Muscle layer of duodenum (tissue), 2 donors: ENCODE results near the gene NFKBIE.

ENCODE experiments used
- H3K27ac ChIP-seq: one replicate; pipeline ENCODE4 v1.7.0; 2013; ENCODE audit warnings: mild to moderate bottlenecking, low read length
- H3K27me3 ChIP-seq: one replicate; pipeline ENCODE4 v1.7.0; 2013; ENCODE audit warnings: low read depth, mild to moderate bottlenecking, control low read depth, low read length
- H3K36me3 ChIP-seq, 2 donors: one replicate each; pipeline ENCODE4 v1.7.0; 2013; ENCODE audit warnings: low read length in 2 of 2, control low read depth in 1 of 2, mild to moderate bottlenecking in 1 of 2; ENCODE audit not compliant: insufficient read depth in 2 of 2, control insufficient read depth in 1 of 2
- H3K4me1 ChIP-seq, 2 donors: one replicate each; pipeline ENCODE4 v1.7.0; 2013; ENCODE audit warnings: low read length in 2 of 2, mild to moderate bottlenecking in 2 of 2, control low read depth in 1 of 2, moderate library complexity in 1 of 2; ENCODE audit not compliant: insufficient read depth in 2 of 2, control insufficient read depth in 1 of 2
- H3K4me3 ChIP-seq, 2 donors: one replicate each; pipeline ENCODE4 v1.7.0; 2013; ENCODE audit warnings: low read length in 2 of 2, low read depth in 1 of 2, mild to moderate bottlenecking in 1 of 2
- H3K9me3 ChIP-seq, 2 donors: one replicate each; pipeline ENCODE4 v1.7.0; 2013; ENCODE audit warnings: low read length in 2 of 2, control low read depth in 1 of 2, mild to moderate bottlenecking in 1 of 2; ENCODE audit not compliant: control insufficient read depth in 1 of 2
- donor health status: healthy.

Gene NFKBIE

DNA sequence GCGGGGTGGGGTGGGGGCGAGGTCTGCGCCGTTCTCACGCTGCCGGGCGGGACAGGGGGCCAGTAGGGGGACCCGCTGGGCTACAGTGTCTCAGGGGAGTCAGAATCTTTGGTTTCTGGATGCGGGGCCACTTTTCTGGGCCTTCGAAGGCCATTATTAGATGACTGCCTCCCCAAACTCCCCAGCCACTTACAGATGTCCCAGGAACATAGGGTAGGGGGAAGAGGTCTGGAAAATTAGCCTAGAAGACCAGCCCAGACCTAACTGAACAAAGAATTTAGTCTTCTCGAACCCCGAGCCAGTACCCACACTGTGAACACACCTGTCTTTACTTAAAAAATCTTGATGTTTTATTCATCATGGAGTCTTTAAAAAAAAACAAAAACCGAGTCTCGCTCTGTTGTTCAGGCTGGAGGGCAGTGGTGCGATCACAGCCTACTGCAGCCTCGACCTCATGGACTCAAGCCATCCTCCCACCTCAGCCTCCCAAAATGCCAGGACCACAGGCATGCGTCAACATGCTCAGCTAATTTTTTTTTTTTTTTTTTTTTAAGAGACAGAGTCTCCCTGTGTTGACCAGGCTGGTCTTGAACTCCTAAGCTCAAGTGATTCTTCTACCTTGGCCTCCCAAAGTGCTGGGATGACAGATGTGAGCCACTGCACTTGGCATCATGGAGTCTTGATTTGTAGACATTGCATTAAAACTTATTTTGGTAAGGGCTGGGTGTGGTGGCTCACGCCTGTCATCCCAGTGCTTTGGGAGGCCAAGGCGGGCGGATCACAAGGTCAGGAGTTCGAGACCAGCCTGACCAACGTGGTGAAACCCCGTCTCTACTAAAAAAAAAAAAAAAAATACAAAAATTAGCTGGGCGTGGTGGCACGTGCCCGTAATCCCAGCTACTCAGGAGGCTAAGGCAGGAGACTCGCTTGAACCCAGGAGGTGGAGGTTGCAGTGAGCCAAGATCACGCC lies 45.3 kb downstream of the NFKBIE start:
- Histone ChIP-seq H3K36me3 (no peaks in the 10 kb centered on the region), H3K27me3 (no peaks in the 10 kb centered on the region), H3K4me1 (peaks cover 36 to 68% of the 10 kb centered on the region in 2 donors), H3K4me3 (peak overlapping the region; percentile 46 to 72), H3K9me3 (no peaks in the 10 kb centered on the region), H3K27ac (no peak overlapping the region)

DNA sequence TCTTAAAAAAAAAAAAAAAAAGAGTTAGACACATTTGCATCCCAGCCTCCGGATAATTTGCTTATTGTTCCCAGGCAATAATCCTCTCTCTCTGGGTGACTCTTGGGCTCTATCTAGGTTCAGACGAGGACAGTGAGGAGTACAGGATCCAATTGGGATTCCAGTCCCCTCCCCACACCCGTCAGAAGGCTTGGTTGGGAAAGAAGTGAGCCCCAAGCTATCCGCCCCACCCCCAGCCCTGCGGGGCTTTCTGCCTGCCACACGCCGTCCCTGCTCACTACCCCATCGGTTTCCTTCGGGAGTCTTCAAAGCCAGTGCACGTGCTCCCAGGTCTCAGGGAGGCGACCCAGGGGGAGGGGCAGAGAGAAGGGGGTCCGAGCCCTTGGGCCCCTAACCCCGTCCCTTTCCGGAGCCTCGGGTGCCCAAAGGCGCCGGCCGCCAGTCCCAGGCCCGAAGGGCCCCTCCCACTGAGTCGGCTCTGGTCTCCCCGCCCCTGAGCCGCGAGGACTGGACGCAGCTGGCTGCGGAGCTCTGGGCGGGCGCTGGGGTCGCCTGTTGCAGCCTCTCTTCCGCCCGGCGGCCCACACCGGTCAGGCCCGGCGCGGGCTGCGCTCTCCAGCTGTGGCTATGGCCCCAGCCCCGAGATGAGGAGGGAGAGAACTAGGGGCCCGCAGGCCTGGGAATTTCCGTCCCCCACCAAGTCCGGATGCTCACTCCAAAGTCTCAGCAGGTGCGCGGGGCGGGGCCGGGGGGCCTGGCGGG lies 46.1 kb downstream of the NFKBIE start:
- Histone ChIP-seq H3K9me3 (no peaks in the 10 kb centered on the region), H3K27me3 (no peaks in the 10 kb centered on the region), H3K4me1 (peaks cover 31 to 60% of the 10 kb centered on the region in 2 donors), H3K36me3 (no peaks in the 10 kb centered on the region), H3K27ac (peak overlapping the region; percentile 49), H3K4me3 (peak overlapping the region; percentile 63 to 72)

GRCh38 chr6:44217332-44218143 lies 47.8 kb downstream of the NFKBIE start:
- H3K36me3 ChIP-seq = no peaks in the 10 kb centered on the region
- H3K4me1 ChIP-seq = peaks cover 26 to 50% of the 10 kb centered on the region in 2 donors
- peak overlapping the region; percentile 67 for H3K27ac ChIP-seq
- H3K9me3 ChIP-seq = no peaks in the 10 kb centered on the region
- peak overlapping the region in 1 of 2 donors; percentile 29 for H3K4me3 ChIP-seq
- no peaks in the 10 kb centered on the region for H3K27me3 ChIP-seq

DNA sequence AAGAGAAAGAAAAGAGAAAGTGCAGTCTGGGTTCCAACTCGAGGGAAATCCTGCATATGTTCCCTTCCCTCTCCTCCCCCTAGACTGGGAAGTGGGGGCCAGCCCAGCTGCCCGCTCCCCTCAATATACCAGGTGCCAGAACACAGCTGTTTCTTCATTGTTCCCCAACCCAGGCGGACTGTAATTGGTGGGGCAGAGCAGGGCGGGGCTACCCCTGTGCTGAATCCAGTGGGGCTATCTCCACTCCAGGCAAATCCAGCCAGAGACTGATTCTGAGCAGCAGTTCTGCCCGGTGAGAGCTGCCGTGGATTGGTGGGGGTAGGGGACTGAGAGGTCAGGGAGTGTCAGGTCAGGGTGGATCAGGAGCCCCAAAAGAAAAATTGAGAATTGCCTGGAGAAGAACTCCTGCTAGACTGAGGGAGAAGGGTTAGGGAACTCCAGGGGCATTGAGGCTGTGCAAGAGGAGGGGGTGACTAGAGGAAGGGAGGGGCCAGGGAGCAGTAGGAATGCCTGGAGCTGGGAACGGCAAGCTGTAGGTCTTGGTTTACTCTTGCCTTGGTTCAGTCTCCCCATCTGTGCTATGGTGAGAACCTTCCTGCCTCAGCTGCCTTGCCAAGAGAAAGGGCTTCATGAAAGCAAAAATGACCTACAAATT lies 48.5 kb downstream of the NFKBIE start, which contains the start of gene MYMX:
TSS of gene MYMX (plus strand) at position 250 of the 655 bp plus-strand sequence. CDS start 546 bp downstream, outside the sequence.
- no peaks in the 10 kb centered on the region for H3K9me3 ChIP-seq
- peaks cover 22 to 43% of the 10 kb centered on the region in 2 donors for H3K4me1 ChIP-seq

DNA sequence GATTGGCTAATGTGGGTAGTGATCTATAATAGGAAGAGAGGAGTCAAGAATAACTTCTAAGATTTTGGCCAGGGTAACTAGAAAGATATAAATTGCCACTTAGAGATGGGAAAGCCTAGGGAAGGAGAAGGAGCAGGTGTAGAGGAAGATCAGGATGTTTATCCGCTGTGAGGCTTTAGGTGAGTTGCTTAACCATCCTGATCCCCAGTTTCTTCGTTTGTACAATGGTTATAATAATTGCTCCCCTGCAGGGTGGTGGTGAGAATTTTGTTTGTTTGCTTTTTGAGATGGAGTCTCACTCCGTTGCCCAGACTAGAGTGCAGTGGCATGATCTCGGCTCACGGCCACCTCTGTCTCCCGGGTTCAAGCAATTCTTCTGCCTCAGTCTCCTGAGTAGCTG lies 51.0 kb downstream of the NFKBIE start:
- Histone ChIP-seq H3K4me3 (no peak overlapping the region), H3K4me1 (peaks cover 14 to 25% of the 10 kb centered on the region in 2 donors), H3K27ac (no peak overlapping the region), H3K9me3 (no peaks in the 10 kb centered on the region), H3K36me3 (no peaks in the 10 kb centered on the region), H3K27me3 (no peaks in the 10 kb centered on the region)

More for the DNA sequence above, 48.5 kb downstream of the NFKBIE start, which contains the start of gene MYMX:
- H3K4me3 ChIP-seq = peak within 1 kb of the TSS in 1 of 2 donors; percentile 29
- no peaks in the 10 kb centered on the region for H3K36me3 ChIP-seq
- no peaks in the 10 kb centered on the region for H3K27me3 ChIP-seq
- H3K27ac ChIP-seq = peak within 1 kb of the TSS; percentile 67

DNA sequence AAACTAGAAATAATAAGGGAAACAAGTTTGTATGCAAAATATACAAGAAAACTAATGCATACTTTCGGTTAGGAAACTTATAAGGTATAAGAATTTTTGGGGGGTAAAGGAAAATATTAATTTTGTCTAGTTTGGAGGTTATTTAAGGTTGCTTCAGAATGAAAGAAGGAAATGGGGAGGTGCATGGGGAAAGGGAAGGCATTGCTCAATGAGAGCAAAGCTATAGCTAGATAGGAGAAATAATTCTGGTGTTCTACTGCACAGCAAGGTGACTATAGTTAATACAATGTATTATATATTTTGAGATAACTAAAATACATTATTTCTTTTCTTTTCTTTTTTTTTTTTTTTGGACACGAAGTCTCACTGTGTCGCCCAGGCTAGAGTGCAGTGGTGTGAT lies 54.1 kb downstream of the NFKBIE start:
- H3K4me3 ChIP-seq = no peak overlapping the region
- H3K9me3 ChIP-seq = no peaks in the 10 kb centered on the region
- H3K27ac ChIP-seq = no peak overlapping the region
- H3K27me3 ChIP-seq = no peaks in the 10 kb centered on the region
- H3K4me1 ChIP-seq = no peaks in the 10 kb centered on the region
- H3K36me3 ChIP-seq = no peaks in the 10 kb centered on the region
